GM23248 (cell line): ENCODE data around the gene ZNF773.
"Not testable (repeated sequence)": the region's sequence is repeated elsewhere in the genome, so short reads cannot be mapped to it uniquely, and the experiment has no call there.

Experiments
- EZH2 ChIP-seq: fragments of 200-600 bp; sonication (generic); IDR thresholded peaks from 2 replicates; pipeline ENCODE4 v1.6.1; 2018; ENCODE audit warnings: antibody characterized with exemption, mild to moderate bottlenecking; ENCODE audit not compliant: insufficient read depth, poor library complexity, severe bottlenecking
- EZH2phosphoT487 ChIP-seq: fragments of 200-600 bp; sonication (generic); IDR thresholded peaks from 2 replicates; pipeline ENCODE4 v1.6.1; 2018; ENCODE audit warnings: antibody characterized with exemption, moderate library complexity, mild to moderate bottlenecking, low read depth; ENCODE audit not compliant: insufficient read depth

- not testable (repeated sequence) for TF ChIP-seq EZH2, EZH2phosphoT487
Observed at GRCh38 chr19:57487477-57488298, 12.1 kb upstream of the ZNF773 start, which contains the start of gene ZNF419.
